ENCODE measurements around the gene SMIM36.
"Not testable (repeated sequence)": the region's sequence is repeated elsewhere in the genome, so short reads cannot be mapped to it uniquely, and the experiment has no call there.

DNA sequence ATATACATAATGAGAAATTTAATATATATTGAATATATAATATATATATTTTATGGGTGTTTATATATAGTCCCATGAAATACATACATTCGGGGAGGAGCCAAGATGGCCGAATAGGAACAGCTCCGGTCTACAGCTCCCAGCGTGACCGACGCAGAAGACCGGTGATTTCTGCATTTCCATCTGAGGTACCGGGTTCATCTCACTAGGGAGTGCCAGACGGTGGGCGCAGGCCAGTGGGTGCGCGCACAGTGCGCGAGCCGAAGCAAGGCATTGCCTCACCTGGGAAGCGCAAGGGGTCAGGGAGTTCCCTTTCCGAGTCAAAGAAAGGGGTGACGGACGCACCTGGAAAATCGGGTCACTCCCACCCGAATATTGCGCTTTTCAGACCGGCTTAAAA is 9.6 kb downstream of the SMIM36 start:
- TF ChIP-seq ZFX (IDR thresholded peaks at IDR 0.05; ENCODE audit: borderline replicate concordance), result not testable (repeated sequence)
- TF ChIP-seq, protein P1, sequence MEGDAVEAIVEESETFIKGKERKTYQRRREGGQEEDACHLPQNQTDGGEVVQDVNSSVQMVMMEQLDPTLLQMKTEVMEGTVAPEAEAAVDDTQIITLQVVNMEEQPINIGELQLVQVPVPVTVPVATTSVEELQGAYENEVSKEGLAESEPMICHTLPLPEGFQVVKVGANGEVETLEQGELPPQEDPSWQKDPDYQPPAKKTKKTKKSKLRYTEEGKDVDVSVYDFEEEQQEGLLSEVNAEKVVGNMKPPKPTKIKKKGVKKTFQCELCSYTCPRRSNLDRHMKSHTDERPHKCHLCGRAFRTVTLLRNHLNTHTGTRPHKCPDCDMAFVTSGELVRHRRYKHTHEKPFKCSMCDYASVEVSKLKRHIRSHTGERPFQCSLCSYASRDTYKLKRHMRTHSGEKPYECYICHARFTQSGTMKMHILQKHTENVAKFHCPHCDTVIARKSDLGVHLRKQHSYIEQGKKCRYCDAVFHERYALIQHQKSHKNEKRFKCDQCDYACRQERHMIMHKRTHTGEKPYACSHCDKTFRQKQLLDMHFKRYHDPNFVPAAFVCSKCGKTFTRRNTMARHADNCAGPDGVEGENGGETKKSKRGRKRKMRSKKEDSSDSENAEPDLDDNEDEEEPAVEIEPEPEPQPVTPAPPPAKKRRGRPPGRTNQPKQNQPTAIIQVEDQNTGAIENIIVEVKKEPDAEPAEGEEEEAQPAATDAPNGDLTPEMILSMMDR (IDR thresholded peaks at IDR 0.05), result not testable (repeated sequence)

All from 22Rv1 (cell line).